Astrocyte of the spinal cord (primary cell): ENCODE measurements around the gene SOWAHA.

Experiments
- DNase-seq: peaks from one replicate; pipeline ENCODE4 v3.0.0; 2011; ENCODE audit warnings: low read depth, low spot score
- H3K4me3 ChIP-seq: 2 replicates; pipeline ENCODE4 v1.5.1; 2011; ENCODE audit warnings: low read depth, mild to moderate bottlenecking, low read length, moderate library complexity
- CTCF ChIP-seq: IDR thresholded peaks from 2 replicates; pipeline ENCODE4 v1.5.1; 2012; ENCODE audit warnings: low read depth, mild to moderate bottlenecking, low read length, inconsistent platforms
- in situ Hi-C: cut with HindIII; loops from 2 replicates; pipeline ENCODE4 v1.10.0; 2017; ENCODE audit warnings: low sequenced_read_pairs

The SOWAHA gene

GRCh38 chr5:132837868-132838267, 24.8 kb downstream of the SOWAHA start:
- in situ Hi-C loops: no loop called here

GRCh38 chr5:132838516-132839282, 25.6 kb downstream of the SOWAHA start:
- no peak overlapping the region for H3K4me3 ChIP-seq
- no peak for DNase-seq
- in situ Hi-C loops: no loop called here
- TF ChIP-seq CTCF: no peak

More at GRCh38 chr5:132837868-132838267, 24.8 kb downstream of the SOWAHA start:
- no peak for DNase-seq
- no peak for TF ChIP-seq CTCF
- H3K4me3 ChIP-seq: no peak overlapping the region

- no peak overlapping the region for H3K4me3 ChIP-seq
- peak; percentile 77 for DNase-seq
- in situ Hi-C loops: no loop called here
- no peak for TF ChIP-seq CTCF
Observed at GRCh38 chr5:132839426-132840301, 26.6 kb downstream of the SOWAHA start.

- no peak overlapping the region for H3K4me3 ChIP-seq
- in situ Hi-C loops: no loop called here
- DNase-seq: no peak
- TF ChIP-seq CTCF: no peak
Observed at GRCh38 chr5:132840313-132840712, 27.2 kb downstream of the SOWAHA start.

- in situ Hi-C loops: no loop called here
- TF ChIP-seq CTCF: no peak
- DNase-seq: no peak
- no peak overlapping the region for H3K4me3 ChIP-seq
Observed at GRCh38 chr5:132840896-132841295, 27.8 kb downstream of the SOWAHA start.

- in situ Hi-C loops: no loop called here
- TF ChIP-seq CTCF: no peak
- no peak overlapping the region for H3K4me3 ChIP-seq
- no peak for DNase-seq
Observed at GRCh38 chr5:132841305-132841704, 28.2 kb downstream of the SOWAHA start.
